Stimulated activated CD8-positive, alpha-beta memory T cell treated with anti-CD3 and anti-CD28 coated beads, Interleukin-2, amount 100 ng/mL, for 48 hours (primary cell): ENCODE measurements around the gene IP6K3.

Experiments
- DNase-seq, 2 donors: peaks; one replicate each; pipeline ENCODE4 v3.0.0-alpha.2; 2020; ENCODE audit warnings: low read depth in 2 of 2

Gene IP6K3

GRCh38 chr6:33746651-33747100 is at the start of gene IP6K3:
IP6K3 (minus strand) TSS chr6:33746905; CDS start chr6:33735476, 11,429 bp downstream.
- no peak for DNase-seq

GRCh38 chr6:33794910-33795623 is 48.4 kb upstream of the IP6K3 start:
- DNase-seq: no peak

- DNase-seq: no peak
Measured at GRCh38 chr6:33792981-33793380, 46.3 kb upstream of the IP6K3 start.

- DNase-seq: no peak
Measured at GRCh38 chr6:33791620-33792019, 44.9 kb upstream of the IP6K3 start.

GRCh38 chr6:33790910-33791309 is 44.2 kb upstream of the IP6K3 start:
- DNase-seq: no peak

- no peak for DNase-seq
Measured at GRCh38 chr6:33790379-33790778, 43.7 kb upstream of the IP6K3 start.

GRCh38 chr6:33789550-33789895 is 42.8 kb upstream of the IP6K3 start:
- no peak for DNase-seq

GRCh38 chr6:33788694-33789549 is 42.2 kb upstream of the IP6K3 start, which contains the start of gene LEMD2:
LEMD2 (minus strand) TSS chr6:33789130; CDS start chr6:33789116, 14 bp downstream.
- peak; percentile 84 to 93 for DNase-seq

- DNase-seq: peak; percentile 48 to 51
Measured at GRCh38 chr6:33787954-33788693, 41.4 kb upstream of the IP6K3 start.

GRCh38 chr6:33787346-33787953 is 40.7 kb upstream of the IP6K3 start:
- no peak for DNase-seq

- DNase-seq: no peak
Measured at GRCh38 chr6:33786736-33787135, 40.0 kb upstream of the IP6K3 start.

- DNase-seq: no peak
Measured at GRCh38 chr6:33785778-33786177, 39.1 kb upstream of the IP6K3 start.

GRCh38 chr6:33784787-33785186 is 38.1 kb upstream of the IP6K3 start:
- no peak for DNase-seq

GRCh38 chr6:33783781-33784520 is 37.2 kb upstream of the IP6K3 start:
- DNase-seq: no peak

GRCh38 chr6:33782561-33782960 is 35.9 kb upstream of the IP6K3 start:
- no peak for DNase-seq

GRCh38 chr6:33781131-33781975 is 34.6 kb upstream of the IP6K3 start:
- no peak for DNase-seq

- DNase-seq: no peak
Measured at GRCh38 chr6:33779895-33780294, 33.2 kb upstream of the IP6K3 start.

GRCh38 chr6:33779290-33779689 is 32.6 kb upstream of the IP6K3 start:
- no peak for DNase-seq

- DNase-seq: no peak
Measured at GRCh38 chr6:33778444-33779121, 31.9 kb upstream of the IP6K3 start.
